Stimulated activated naive CD4-positive, alpha-beta T cell treated with Interleukin-2 at 50 U/mL for 16 hours (primary cell): ENCODE data around the gene GOPC.

Source experiments
- DNase-seq: peaks from one replicate; lab custom pipeline; 2025; lab: John Stamatoyannopoulos, UW

The GOPC gene

DNA sequence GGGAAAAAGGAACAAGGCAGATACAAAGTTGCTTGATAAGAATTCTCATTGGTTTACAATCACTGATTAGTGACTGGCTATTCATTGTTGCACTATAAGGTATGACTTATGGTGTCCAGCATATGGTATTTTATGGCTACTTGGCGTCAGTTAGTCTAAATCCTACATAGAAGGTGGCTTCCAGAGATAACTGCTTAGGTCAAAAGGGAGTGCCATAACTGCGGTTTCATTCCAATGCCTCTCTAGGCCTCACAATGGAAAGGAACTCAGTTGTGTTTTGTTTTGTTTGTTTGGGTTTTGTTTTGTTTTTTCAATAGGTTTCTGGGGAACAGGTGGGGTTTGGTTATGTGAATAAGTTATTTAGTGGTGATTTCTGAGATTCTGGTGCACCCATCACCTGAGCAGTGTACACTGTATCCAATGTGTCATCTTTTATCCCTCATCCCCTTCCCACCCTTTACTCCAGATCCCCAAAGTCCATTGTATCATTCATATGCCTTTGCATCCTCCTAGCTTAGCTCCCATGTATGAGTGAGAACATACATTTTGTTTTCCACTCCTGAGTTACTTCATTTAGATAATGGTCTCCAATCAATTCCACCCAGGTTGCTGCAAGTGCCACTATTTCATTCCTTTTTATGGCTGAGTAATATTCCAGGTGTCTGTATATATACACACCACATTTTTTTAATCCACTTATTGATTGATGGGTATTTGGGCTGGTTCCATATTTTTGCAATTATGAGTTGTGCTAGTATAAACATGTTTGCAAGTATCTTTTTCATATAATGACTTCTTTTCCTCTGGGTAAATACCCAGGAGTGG is 7.0 kb downstream of the GOPC start:
- no peak for DNase-seq

DNA sequence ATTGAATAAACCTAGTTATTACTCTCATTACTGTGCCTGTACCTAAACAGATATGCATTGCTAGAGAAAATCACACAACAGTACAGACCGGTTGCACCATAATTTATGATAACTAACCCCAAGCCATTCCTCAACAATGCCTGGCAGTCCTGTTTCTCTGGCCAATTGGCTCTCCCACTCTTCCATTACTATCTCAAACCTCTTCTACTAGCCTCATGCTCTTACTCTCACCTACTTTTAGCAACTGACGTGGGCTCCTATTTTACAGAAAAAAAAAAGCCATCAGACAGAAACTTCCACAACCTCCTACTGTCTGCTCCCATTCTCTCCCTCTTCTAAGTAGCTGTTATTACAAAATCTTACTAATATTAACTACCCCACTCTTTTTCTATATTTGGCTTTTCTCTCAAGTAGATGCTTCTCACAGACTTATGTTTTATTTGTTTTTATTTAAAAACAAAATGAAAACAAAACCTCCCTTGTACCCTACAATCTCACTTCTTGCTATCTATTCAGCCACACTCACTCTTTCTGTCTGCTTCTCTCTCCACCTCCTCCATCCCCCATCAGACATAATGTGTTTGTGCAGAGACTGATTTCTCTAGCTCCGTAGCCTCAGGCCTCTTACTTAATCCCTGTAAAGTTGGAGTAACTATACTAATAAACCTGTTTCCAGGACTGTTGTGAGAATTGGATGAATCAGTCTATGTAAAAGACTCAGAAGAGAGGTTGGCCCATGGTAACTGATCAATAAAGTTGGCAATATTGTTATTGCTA is 9.1 kb downstream of the GOPC start:
- DNase-seq, result no peak

DNA sequence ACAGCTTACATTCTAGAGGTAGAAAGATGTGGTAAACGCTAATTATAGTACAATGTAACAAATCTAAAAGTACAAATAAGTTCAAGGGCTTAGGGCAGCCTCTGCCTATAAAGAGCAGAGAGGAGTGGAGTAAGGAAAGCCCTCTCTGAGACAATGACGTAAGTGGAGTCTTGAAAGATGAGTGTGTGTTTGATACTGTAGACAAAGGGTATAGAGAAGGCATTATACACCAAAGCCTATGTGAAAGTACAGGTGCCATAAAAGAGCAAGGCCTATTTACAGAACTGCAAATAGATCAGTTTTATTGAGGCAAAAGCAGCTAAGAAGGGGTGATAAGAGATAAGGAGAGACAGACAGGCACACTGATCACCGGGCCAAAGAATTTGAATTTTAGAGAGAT is 10.9 kb downstream of the GOPC start:
- DNase-seq, result no peak

DNA sequence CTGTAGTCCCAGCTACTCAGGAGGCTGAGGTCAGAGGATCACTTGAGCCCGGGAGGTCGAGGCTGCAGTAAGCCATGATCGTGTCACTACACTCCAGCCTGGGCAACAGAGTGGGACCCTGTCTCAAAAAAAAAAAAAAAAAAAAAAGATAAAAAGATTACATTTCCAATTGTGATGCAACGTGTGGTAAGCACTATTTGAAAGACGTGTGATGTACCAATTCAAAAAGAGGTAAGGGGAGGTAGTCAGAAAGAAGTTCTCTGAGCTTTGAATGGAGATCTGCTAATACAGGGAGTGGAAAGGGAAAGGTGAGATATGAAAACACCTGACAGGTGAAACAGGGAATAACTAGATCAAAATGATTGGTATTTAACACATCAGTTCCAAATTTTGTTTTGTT is 11.9 kb downstream of the GOPC start:
- DNase-seq, result no peak

DNA sequence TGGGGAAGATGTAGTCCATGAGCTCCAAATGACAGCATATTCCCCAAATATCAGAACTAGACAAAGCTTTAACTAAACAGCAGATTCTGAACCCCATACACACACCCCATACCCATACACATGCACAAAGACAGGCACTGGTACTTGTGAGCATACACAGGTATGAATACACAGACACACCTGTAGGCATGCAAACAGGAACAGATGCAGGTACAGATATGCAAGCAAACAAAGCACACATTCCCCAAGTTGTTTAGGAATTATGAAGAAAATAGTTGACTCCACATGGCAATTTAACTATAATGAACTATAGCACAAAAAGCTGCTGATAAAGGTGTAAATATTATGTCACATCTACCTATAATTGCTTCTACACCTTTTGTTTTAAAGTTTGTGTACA is 16.7 kb downstream of the GOPC start:
- DNase-seq, result no peak

DNA sequence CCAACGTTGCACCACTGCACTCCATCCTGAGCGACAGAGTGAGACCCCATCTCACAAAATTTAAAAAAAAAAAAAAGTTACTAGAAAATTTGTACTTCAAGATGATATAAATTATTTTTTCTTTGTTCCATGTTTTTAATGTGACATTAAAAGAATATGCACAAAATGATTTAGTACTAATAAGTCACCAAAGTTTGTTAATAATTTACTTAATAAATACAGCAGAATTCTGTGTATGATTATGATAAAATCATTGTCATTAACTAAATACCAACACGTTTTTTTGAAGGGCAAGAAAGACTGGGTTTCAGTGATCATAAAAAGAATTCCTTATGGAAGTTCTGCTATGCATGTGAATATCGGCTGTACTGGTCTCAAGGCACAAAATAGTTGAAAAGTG is 28.1 kb downstream of the GOPC start:
- no peak for DNase-seq

DNA sequence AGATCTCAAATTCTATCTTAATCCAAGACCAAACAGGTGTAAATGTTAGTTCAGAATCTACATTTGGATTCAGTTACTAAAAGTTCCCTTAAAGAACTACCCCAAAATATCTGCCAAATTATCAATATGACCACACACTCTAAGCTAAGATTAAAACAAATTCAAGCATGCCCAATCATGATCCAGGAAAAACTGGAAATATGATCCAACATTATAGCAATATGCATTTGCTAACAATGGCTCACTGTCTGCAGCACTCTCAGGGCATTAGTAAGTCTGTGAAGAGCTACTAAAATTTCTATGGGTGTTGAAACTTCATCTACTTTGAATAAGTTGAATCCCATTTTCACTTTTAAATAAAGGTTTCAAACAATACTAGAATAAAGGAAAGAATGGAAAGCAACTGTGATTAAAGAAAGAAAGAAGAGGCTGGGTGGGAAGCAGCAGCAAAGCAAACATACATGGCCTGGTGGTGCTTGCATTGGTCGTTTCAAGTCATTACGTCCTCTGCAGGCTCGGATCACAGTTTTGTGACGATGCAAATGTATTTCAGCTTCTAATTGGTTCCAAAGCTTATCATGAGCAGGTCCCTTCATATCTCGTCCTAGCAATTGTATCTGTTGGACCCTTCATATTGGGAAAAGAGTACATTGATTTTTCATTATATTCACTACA is 29.2 kb downstream of the GOPC start:
- no peak for DNase-seq

DNA sequence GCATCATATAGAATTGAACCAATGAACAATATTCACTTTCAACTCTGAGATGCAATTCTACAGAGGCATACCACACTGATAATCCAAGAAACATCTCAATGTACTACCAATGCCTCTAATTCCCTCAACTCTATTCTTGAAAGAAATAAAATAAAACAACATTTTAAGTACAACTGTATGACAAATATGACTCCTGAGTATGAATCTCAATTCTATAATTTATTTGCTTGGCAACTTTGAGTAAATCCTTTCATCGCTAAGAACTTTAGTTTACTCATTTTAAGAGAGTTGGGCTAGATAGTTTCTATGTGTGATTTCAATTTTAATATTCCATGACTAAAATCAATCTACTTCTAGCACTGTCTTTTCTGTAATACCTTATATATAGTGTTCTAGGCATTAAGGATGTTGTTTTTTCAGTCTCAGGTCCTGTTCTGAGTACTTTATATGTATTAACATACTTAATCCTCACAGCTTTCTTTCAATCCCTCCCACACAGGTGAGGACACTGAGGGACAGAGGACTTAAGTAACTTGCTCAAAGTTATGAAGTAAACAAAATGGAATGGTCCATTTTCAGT is 33.4 kb downstream of the GOPC start:
- no peak for DNase-seq

DNA sequence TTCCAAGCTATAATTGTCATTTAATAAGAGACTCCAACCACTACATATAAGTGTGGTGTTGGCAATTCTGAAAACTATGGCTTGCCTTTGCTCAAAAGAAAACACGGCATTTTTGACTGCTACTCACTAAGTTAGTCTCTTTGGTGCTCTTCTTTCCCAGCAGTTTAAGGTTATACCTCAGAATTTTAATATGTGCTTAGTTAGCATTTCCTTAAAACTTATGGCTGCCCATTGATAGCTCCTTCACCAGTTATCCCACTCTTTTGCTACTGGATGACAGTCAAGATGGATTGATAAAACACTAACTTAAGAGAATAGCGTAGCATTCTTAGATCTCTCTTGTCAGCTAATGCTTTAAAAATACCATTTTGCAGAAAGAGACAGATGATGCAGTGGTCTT is 34.1 kb downstream of the GOPC start:
- DNase-seq, result no peak

DNA sequence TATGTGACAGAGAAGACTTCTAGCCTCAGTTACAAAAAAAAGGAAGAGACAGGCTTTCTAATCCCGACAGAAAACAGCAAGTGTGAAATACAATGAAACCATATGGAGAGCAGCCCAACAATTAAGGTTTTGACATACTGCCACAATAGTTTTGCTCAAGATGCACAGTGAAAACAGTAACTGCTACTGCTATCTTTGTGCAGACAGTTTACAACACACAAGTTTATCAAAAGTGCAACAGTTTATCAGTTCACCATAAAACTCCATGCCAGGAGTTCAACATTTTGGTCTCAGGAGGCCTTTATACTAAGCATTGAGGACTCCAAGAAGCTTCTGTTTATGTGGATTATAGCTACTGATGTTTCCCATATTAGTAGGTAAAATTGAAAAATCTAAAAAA is 37.6 kb downstream of the GOPC start:
- no peak for DNase-seq

DNA sequence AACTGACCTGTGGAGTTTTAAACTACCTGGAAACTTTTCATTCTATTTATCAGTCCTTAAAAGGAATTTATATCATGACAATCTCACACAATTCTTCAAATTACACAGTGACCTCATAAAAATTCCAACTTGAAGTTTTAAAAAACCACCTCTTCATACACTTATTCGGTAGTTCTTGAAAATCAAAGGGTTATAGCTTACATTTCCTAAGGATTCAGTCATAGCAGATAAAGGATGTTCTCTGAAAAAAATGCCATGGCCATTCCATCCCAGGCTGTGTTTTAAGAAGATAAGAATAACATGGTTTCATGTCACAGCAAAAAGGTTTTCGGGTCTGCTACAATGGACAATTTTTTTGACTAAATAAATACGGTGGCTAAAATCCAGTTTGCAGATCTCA is 41.2 kb downstream of the GOPC start:
- DNase-seq, result no peak

DNA sequence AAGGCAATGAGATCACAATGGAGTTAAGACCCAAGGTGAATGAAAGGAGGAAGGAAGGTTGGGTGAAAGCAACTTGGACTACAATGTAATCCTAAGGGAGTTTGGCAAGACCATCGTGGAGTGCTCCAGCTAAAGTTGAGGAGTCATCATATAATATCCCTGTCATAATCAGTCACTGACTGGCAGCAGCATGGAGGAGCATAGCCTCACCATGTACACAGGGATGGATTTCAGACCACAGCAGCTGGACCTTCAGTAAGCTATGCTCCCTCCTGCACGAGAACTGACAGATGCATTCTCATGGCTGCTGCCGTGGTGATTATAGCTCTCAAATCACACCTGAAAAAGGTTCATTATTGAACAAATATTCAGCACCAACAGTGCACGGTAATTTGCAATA is 43.0 kb downstream of the GOPC start:
- no peak for DNase-seq

DNA sequence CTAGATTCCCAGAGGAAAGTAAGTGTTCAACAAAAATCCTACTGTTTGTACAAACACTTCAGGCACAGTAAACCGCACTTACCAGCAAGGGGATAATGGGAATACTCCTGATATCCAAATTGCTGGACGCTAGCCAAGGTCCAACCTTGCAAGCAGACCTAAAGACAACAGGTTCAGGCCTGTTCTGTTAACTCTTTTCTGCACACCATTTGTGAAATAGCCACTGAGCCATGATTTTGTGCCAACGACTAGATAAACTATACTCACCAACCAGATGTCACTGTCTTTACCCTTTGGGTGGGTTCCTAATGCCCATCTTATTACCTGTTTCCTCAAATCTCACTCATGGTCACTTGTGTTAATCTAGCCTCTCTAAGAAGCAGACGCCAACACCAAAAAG is 43.5 kb downstream of the GOPC start:
- no peak for DNase-seq

DNA sequence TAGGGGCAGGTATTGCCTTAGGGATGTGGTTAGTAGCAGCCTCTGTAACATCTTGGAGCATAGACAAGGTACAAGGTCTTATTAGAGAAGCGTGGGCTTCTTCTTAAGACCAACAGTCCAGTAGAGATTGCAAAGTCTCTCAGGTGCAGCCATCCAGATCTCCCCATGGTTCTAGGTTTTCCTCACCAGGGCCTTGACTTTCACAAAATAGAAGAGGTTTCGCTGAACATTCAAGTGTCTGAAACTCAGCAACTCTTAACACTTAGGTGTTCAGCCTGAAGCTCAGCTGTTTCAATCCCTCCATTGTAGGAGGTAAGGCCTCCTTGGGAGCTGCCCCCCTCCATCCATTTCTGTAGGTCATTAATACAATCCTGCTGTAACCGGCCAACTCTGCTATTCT is 44.4 kb downstream of the GOPC start:
- DNase-seq, result no peak

DNA sequence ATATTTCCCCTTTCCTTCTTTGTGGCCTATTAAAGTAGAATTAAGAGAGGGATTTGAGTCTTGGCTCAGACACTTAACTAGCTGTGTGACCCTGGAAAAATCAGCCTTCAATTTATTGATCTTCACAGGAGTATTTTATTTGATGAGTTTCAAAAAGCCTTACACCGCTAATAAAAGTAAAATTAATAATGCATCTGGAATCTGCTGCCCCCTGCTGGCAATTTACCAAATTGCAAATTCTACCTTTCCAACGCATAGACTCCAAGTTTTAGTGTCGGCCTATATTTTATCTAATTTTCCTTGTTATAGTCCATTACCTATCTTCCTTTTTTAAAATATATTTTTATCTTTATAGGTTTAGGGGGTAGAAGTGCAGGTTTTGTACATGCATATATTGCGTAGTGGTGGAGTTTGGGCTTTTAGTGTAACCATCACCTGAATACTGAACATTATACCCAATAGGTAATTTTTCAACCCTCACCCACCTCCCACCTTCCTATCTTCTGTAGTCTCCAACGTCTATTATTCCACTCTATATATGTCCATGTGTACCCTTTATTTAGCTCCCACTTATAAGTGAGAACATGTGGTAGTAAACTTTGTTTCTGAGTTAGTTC is 46.3 kb downstream of the GOPC start:
- DNase-seq, result peak; percentile 31

DNA sequence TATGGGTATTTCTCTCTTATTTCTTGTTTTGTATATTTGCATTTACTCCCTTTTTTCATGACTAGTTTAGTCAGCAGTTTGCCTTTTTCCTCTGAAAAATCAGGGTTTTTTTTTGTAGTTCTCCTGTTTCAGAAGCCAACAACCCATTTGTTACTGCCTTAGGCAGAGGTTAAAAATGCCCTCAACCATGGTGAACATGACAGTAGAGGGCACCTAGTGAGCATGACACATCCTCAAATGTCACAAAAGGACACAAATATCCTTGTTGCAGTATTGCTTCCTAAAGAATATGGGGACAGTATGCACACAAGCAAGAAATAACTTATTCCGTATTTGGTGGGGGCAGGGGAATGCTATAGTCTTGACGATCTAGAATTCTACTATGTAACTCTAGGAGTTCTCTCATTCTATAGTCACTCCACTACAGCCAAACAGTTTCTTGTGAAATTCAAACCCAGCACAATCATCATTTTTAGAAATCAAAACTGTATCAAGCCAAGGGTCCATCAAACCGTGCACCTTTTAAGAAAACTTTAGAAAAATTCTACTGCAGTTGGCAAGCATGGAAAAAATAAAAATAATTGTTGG is 47.0 kb downstream of the GOPC start:
- no peak for DNase-seq

DNA sequence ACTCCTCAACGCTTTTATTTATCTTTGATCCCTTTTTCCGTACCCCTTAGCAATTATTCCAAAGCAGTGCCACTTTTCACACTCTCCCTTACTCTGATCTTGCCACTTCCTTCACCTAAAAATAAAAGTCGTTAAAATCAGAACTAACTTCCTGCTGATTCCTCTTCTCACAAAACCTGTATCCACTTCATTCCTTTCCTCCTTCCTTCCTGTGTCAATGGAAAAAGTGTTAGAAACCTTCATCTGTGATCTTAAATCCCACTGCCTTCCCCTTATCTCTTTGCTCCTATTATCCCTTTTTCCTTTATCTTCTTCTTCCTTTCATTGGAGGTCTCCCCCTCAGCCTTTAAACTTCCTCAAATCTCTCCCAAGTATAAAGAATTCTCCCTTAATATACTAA is 49.2 kb downstream of the GOPC start:
- DNase-seq, result no peak

DNA sequence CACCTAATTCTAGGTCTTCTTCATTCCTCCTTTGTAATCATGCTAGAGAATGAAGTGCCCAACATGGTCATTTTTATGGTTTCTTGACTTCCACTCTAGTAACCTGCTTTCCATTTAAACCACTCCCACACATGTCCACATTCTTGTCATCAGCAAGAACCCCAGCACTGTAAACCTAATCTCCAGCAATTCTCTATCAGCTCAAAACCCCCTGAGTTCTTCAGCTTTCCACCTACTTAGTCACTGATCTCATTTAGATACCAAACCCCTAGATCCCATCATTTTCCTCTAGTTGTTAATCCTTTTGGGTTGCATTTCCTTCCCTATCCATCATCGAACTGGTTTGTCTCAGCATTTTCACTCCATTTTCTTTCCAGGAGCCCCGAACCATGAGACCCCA is 49.7 kb downstream of the GOPC start:
- DNase-seq, result no peak

DNA sequence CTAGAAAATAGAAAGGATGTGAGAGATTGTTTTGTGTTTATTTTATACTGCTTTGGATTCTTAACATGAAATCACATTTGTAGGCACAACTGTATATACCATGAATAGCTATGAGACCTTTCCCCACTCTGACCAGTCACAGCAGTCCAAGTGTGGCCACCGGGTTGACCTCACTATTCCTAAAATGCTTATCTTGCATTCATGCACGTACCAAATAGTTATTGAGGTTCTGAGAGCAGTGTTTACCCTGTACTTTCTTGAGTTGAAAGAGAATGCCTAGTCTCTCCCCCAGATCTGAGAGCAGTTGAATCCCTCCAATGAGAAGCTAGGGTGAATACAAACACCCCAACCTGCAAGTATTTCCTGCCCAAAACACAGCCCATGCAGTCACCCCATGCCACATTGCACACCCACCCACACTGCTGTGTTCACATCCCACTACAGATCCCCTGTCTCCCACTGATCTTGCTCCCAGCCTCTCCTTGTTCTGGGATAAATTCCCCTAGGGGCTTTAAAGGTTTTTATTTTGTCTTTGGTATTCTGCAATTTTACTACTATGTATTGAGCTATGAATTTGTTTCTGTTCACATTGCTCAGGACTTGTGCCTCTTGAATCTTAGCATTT is 51.6 kb downstream of the GOPC start:
- DNase-seq, result no peak

DNA sequence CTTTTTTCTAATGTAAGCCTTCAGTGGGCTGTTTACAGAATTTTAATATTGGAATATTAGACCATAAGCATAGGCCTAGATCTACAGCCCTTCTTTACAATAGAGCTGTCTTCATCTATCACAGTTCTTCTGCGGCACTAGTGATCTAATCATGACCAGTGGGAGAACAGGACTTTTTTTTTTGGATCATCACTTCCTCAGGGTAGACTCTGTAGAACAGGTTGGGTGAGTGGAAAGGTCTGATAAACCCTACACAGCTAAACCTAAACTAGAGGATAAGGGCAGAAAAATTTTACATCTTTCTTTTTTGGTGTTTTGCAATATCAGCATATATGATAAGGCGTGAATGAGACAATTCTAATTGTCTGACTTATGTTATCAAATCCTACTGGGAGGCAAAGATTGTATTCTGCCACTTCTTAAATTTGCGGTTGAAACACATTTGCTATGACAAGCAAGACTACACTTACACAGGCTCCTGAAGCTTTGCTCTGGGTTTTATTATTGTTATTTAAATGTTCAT is 52.2 kb downstream of the GOPC start:
- DNase-seq, result no peak

DNA sequence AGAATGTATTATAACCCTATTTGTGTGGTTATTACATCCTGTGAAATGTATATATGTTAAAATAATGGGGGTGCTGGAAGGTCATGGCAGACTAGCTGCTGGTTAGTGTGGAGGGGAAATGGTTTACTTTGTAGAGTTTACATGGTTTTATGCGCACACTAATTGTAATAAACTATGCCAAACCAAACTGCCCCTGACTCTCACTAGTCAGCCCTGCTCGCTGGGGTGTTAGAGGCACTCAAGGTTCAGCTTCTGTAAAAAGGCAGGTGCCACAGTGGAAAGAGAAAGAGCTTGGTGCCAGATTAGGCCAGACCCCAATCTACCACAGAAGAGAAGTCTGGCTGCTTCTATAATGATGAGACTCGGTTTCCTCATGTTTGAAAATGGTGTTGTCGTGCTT is 52.7 kb downstream of the GOPC start:
- no peak for DNase-seq
